Measurements from ENCODE around the gene HSPB1. TPM values are rescaled to one million over a fixed set of nuclear protein-coding genes. Genes with fewer than 3 reads are reported as not detected.
A peak's percentile ranks its signal among the peaks of the same experiment; 100 is the strongest.

HSPB1 gene
- total RNA-seq, 1 experiment from 2014 or later, result 198 TPM

DNA sequence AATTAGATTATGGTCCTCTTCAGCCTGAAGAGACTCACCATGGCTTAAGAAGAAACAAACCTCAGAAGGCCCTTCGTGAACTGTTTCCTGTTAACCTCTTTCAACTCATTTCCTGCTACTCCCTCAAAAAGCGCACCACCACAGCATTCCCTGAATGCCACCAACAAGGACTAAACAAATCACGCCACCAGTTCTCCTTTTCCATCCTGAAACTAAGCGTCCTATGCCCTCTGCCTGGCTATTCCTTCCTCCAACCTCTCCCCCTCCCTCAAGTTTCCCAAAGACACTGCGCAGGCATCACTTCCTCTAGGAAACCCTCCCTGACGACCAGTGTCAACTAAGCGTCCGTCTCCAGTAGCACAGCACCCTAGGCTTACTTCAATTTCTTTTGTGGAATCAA lies 44.3 kb downstream of the HSPB1 start:
- TF ChIP-seq, protein P1, sequence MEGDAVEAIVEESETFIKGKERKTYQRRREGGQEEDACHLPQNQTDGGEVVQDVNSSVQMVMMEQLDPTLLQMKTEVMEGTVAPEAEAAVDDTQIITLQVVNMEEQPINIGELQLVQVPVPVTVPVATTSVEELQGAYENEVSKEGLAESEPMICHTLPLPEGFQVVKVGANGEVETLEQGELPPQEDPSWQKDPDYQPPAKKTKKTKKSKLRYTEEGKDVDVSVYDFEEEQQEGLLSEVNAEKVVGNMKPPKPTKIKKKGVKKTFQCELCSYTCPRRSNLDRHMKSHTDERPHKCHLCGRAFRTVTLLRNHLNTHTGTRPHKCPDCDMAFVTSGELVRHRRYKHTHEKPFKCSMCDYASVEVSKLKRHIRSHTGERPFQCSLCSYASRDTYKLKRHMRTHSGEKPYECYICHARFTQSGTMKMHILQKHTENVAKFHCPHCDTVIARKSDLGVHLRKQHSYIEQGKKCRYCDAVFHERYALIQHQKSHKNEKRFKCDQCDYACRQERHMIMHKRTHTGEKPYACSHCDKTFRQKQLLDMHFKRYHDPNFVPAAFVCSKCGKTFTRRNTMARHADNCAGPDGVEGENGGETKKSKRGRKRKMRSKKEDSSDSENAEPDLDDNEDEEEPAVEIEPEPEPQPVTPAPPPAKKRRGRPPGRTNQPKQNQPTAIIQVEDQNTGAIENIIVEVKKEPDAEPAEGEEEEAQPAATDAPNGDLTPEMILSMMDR (IDR thresholded peaks at IDR 0.05; ENCODE audit: unreplicated experiment), result no peak
- DNase-seq (ENCODE audit: unreplicated experiment), result no peak
- peak overlapping the region; percentile 57 for H3K27ac Mint-ChIP-seq (ENCODE audit: low read depth, unreplicated experiment)
- intact Hi-C loops (cut with micrococcal nuclease), result no loop called here
- BruUV-seq (replicated peaks), result no TSS peak
- peaks cover 98% of the 10 kb centered on the region for H3K36me3 Mint-ChIP-seq (ENCODE audit: insufficient read depth, unreplicated experiment)
- ChIA-PET POLR2A (no interaction called here), CTCF (no interaction called here)
- peaks cover 51% of the 10 kb centered on the region for H3K4me1 Mint-ChIP-seq (ENCODE audit: insufficient read depth, unreplicated experiment)
- H3K9me3 Mint-ChIP-seq (ENCODE audit: unreplicated experiment), result no peaks in the 10 kb centered on the region
- H3K4me3 Mint-ChIP-seq (ENCODE audit: unreplicated experiment), result no peak overlapping the region
- H3K27me3 Mint-ChIP-seq (ENCODE audit: insufficient read depth, unreplicated experiment), result no peaks in the 10 kb centered on the region

DNA sequence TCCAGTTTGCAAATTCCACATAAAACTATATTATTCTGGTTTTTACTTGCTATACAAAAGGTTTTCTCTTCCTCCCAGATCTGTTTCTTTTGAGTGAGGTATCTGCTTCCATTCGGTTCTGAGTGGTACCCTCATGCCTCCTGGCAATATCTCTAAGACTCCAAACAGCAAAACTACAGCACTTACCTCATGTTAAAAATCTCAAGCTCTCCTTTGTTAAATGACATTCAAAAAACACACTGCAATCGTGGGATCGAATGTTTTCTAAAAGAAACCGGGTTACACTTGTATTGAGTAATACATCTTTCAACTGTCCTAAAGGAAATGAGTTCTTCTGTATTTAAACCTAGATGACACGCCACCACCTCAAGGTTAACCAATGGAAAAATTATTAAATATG lies 45.2 kb downstream of the HSPB1 start:
- no peak overlapping the region for H3K4me3 Mint-ChIP-seq (ENCODE audit: unreplicated experiment)
- ChIA-PET CTCF (no interaction called here), POLR2A (interaction anchor here (0.6 kb wide), 1 partner anchor 13 kb away, joined by 4 read pairs; no protein-coding TSS in a partner anchor)
- H3K4me1 Mint-ChIP-seq (ENCODE audit: insufficient read depth, unreplicated experiment), result peaks cover 50% of the 10 kb centered on the region
- H3K27me3 Mint-ChIP-seq (ENCODE audit: insufficient read depth, unreplicated experiment), result no peaks in the 10 kb centered on the region
- no peak overlapping the region for H3K27ac Mint-ChIP-seq (ENCODE audit: low read depth, unreplicated experiment)
- no peaks in the 10 kb centered on the region for H3K9me3 Mint-ChIP-seq (ENCODE audit: unreplicated experiment)
- peaks cover 98% of the 10 kb centered on the region for H3K36me3 Mint-ChIP-seq (ENCODE audit: insufficient read depth, unreplicated experiment)
- DNase-seq (ENCODE audit: unreplicated experiment), result no peak
- intact Hi-C loops (cut with micrococcal nuclease), result no loop called here
- no TSS peak for BruUV-seq (replicated peaks)
- TF ChIP-seq, protein P1 (IDR thresholded peaks at IDR 0.05; ENCODE audit: unreplicated experiment), result no peak

DNA sequence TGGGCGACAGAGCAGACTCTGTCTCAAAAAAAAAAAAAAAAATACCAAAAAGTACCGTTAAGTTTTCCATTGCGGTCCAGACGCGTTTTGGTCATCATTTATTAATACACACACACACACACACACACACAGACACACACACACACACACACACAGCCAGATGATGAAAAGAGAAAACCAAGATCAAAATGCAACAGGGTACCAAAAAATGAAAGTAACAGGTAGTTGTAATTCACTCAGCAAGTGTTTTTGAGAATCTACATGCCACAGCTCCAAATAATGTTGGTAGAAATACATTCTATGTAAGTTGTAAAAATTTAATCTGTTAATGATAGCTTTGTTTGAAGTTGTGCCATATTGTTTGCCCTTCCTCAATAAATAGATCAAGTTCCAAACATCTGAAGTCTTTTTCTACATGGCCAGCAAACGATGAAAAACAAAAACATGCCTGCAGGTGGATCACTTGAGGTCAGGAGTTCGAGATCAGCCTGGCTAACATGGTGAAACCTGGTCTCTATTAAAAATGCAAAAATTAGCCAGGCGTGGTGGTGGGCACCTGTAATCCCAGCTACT lies 46.9 kb downstream of the HSPB1 start:
- no TSS peak for BruUV-seq (replicated peaks)
- Mint-ChIP-seq H3K36me3 (ENCODE audit: insufficient read depth, unreplicated experiment) (peaks cover 91% of the 10 kb centered on the region), H3K27ac (ENCODE audit: low read depth, unreplicated experiment) (no peak overlapping the region)

DNA sequence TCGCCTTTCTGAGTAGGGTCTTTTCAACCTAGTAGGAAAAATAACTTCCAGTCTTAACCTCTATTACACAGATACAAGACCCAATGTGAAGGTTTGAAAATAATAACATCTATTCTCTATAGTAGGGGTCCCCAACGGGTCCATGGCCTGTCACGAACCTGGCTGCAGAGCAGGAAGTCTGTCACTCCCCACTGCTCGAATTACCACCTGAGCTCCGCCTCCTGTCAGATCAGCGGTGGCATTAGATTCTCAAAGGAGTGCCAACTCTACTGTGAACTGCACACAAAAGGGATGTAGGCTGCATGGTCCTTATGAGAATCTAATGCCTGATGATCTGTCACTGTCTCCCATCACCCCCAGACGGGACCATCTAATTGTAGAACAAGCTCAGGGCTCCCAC lies 48.9 kb downstream of the HSPB1 start:
- BruUV-seq (replicated peaks), result no TSS peak
- ChIA-PET POLR2A (interaction anchor here (0.6 to 1.6 kb wide), 3 partner anchors 9 to 44 kb away, joined by 3 to 7 read pairs (median 3); no protein-coding TSS in a partner anchor), CTCF (interaction anchor here (0.6 to 1.1 kb wide), 2 partner anchors 7 to 174 kb away, joined by 3 read pairs; no protein-coding TSS in a partner anchor)
- TF ChIP-seq, protein P1 (IDR thresholded peaks at IDR 0.05; ENCODE audit: unreplicated experiment), result no peak
- H3K4me1 Mint-ChIP-seq (ENCODE audit: insufficient read depth, unreplicated experiment), result peaks cover 36% of the 10 kb centered on the region
- intact Hi-C loops (cut with micrococcal nuclease), result no loop called here
- no peak overlapping the region for H3K27ac Mint-ChIP-seq (ENCODE audit: low read depth, unreplicated experiment)
- peaks cover 87% of the 10 kb centered on the region for H3K36me3 Mint-ChIP-seq (ENCODE audit: insufficient read depth, unreplicated experiment)
- no peaks in the 10 kb centered on the region for H3K9me3 Mint-ChIP-seq (ENCODE audit: unreplicated experiment)
- H3K4me3 Mint-ChIP-seq (ENCODE audit: unreplicated experiment), result no peak overlapping the region
- H3K27me3 Mint-ChIP-seq (ENCODE audit: insufficient read depth, unreplicated experiment), result no peaks in the 10 kb centered on the region
- no peak for DNase-seq (ENCODE audit: unreplicated experiment)

More for the DNA sequence above, 46.9 kb downstream of the HSPB1 start:
- ChIA-PET POLR2A (interaction anchor here (0.9 to 1.3 kb wide), 4 partner anchors 9 to 182 kb away, joined by 3 to 4 read pairs (median 3); partner anchors contain the start of gene YWHAG), CTCF (interaction anchor here (0.7 to 1.3 kb wide), 2 partner anchors 17 to 30 kb away, joined by 3 read pairs; no protein-coding TSS in a partner anchor)
- DNase-seq (ENCODE audit: unreplicated experiment), result no peak
- Mint-ChIP-seq H3K4me1 (ENCODE audit: insufficient read depth, unreplicated experiment) (peaks cover 39% of the 10 kb centered on the region), H3K4me3 (ENCODE audit: unreplicated experiment) (no peak overlapping the region), H3K27me3 (ENCODE audit: insufficient read depth, unreplicated experiment) (no peaks in the 10 kb centered on the region), H3K9me3 (ENCODE audit: unreplicated experiment) (no peaks in the 10 kb centered on the region)
- intact Hi-C loops (cut with micrococcal nuclease), result no loop called here
- TF ChIP-seq, protein P1 (IDR thresholded peaks at IDR 0.05; ENCODE audit: unreplicated experiment), result no peak

Data from MCF 10A (cell line).